ENCODE measurements around the gene CLCN5. TPM values are rescaled to one million over a fixed set of nuclear protein-coding genes. Genes with fewer than 3 reads are reported as not detected.

The CLCN5 gene
- total and polyA plus RNA-seq, 2 experiments from 2014 or later: 3.7 to 13.6 TPM

DNA sequence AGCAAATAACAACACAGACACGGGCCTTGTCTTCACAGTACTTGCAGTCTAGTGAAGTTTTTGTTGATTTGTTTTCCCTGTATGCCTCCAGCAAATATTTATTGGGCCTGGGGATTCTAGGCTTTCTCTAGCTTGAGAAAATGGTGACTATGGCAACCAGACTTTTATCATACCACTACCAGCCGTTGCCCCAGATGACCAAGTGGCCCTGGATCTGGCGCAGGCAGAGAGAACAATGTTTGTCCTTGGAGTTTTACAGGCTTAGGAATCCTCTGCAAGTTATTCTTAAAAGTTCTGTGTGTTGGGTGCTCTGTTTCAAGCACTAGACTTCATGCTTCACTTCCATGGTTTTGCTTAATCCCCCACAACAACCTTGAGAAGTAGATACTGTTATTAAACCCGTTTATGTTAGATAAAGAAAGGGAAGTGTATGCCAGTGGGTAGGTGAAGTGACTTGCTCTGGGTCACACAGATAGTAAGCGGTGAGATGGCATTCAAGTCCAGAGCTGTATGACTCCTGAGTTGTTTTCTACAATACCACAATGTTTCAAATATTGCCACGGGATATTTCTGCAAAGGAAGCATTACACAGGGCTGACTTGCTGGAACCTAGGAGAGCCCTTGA is 183.8 kb downstream of the CLCN5 start:
- H3K9me3 Mint-ChIP-seq: no peaks in the 10 kb centered on the region; the same call in 2 of the 3 replicates
- no peak overlapping the region for H3K27ac Mint-ChIP-seq
- H3K4me3 Mint-ChIP-seq: no peak overlapping the region

More for the DNA sequence above, 183.8 kb downstream of the CLCN5 start:
- Histone ChIP-seq H2AFZ (no peak overlapping the region), H3K27ac (ENCODE audit: low read depth) (no peak overlapping the region), H3K27me3 (ENCODE audit: insufficient read depth) (no peaks in the 10 kb centered on the region), H4K20me1 (replicated peaks; ENCODE audit: insufficient read depth) (no peaks in the 10 kb centered on the region), H3K36me3 (ENCODE audit: insufficient read depth) (no peaks in the 10 kb centered on the region), H3K4me1 (ENCODE audit: insufficient read depth) (peaks cover 35% of the 10 kb centered on the region), H3K79me2 (replicated peaks; ENCODE audit: insufficient read depth) (no peaks in the 10 kb centered on the region), H3K4me3 (no peak overlapping the region), H3K9me2 (ENCODE audit: insufficient read depth) (0 out of 2 replicates have a peak, but pooled peaks cover 3% of the 10 kb centered on the region), H3F3A (replicated peaks; ENCODE audit: low read depth) (no peaks in the 10 kb centered on the region), H3K4me2 (no peak overlapping the region)
- ATAC-seq (no peak), DNase-seq (ENCODE audit: low spot score) (no peak)
- Mint-ChIP-seq H3K27me3 (ENCODE audit: insufficient read depth, low read depth, poor library complexity) (peaks cover 1% of the 10 kb centered on the region), H3K4me1 (peaks cover 24% of the 10 kb centered on the region), H3K36me3 (ENCODE audit: low read depth) (no peaks in the 10 kb centered on the region)
- no peak for TF ChIP-seq CREB1 (CRISPR knock-in tag; IDR thresholded peaks at IDR 0.05; ENCODE audit: low read depth)
- TF ChIP-seq, protein P1, sequence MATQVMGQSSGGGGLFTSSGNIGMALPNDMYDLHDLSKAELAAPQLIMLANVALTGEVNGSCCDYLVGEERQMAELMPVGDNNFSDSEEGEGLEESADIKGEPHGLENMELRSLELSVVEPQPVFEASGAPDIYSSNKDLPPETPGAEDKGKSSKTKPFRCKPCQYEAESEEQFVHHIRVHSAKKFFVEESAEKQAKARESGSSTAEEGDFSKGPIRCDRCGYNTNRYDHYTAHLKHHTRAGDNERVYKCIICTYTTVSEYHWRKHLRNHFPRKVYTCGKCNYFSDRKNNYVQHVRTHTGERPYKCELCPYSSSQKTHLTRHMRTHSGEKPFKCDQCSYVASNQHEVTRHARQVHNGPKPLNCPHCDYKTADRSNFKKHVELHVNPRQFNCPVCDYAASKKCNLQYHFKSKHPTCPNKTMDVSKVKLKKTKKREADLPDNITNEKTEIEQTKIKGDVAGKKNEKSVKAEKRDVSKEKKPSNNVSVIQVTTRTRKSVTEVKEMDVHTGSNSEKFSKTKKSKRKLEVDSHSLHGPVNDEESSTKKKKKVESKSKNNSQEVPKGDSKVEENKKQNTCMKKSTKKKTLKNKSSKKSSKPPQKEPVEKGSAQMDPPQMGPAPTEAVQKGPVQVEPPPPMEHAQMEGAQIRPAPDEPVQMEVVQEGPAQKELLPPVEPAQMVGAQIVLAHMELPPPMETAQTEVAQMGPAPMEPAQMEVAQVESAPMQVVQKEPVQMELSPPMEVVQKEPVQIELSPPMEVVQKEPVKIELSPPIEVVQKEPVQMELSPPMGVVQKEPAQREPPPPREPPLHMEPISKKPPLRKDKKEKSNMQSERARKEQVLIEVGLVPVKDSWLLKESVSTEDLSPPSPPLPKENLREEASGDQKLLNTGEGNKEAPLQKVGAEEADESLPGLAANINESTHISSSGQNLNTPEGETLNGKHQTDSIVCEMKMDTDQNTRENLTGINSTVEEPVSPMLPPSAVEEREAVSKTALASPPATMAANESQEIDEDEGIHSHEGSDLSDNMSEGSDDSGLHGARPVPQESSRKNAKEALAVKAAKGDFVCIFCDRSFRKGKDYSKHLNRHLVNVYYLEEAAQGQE (IDR thresholded peaks at IDR 0.05; ENCODE audit: unreplicated experiment): no peak
- TF ChIP-seq EZH2phosphoT487 (IDR thresholded peaks at IDR 0.05; ENCODE audit: unreplicated experiment): no peak
- TF ChIP-seq STAT1 (IDR thresholded peaks at IDR 0.05; ENCODE audit: unreplicated experiment): no peak
- no peak for TF ChIP-seq JUNB (IDR thresholded peaks at IDR 0.05; ENCODE audit: unreplicated experiment)
- no peak for TF ChIP-seq EZH2 (IDR thresholded peaks at IDR 0.05; ENCODE audit: low read depth, unreplicated experiment)
- TF ChIP-seq, protein P2, sequence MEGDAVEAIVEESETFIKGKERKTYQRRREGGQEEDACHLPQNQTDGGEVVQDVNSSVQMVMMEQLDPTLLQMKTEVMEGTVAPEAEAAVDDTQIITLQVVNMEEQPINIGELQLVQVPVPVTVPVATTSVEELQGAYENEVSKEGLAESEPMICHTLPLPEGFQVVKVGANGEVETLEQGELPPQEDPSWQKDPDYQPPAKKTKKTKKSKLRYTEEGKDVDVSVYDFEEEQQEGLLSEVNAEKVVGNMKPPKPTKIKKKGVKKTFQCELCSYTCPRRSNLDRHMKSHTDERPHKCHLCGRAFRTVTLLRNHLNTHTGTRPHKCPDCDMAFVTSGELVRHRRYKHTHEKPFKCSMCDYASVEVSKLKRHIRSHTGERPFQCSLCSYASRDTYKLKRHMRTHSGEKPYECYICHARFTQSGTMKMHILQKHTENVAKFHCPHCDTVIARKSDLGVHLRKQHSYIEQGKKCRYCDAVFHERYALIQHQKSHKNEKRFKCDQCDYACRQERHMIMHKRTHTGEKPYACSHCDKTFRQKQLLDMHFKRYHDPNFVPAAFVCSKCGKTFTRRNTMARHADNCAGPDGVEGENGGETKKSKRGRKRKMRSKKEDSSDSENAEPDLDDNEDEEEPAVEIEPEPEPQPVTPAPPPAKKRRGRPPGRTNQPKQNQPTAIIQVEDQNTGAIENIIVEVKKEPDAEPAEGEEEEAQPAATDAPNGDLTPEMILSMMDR (conservative IDR thresholded peaks at IDR 0.05; ENCODE audit: low read depth in 2 of 2): no peak
- no peak for TF ChIP-seq ZNF331 (CRISPR knock-in tag; IDR thresholded peaks at IDR 0.05; ENCODE audit: low read depth)
- TF ChIP-seq POLR2AphosphoS5 (IDR thresholded peaks at IDR 0.05; ENCODE audit: low read depth): no peak
- TF ChIP-seq, protein P3, sequence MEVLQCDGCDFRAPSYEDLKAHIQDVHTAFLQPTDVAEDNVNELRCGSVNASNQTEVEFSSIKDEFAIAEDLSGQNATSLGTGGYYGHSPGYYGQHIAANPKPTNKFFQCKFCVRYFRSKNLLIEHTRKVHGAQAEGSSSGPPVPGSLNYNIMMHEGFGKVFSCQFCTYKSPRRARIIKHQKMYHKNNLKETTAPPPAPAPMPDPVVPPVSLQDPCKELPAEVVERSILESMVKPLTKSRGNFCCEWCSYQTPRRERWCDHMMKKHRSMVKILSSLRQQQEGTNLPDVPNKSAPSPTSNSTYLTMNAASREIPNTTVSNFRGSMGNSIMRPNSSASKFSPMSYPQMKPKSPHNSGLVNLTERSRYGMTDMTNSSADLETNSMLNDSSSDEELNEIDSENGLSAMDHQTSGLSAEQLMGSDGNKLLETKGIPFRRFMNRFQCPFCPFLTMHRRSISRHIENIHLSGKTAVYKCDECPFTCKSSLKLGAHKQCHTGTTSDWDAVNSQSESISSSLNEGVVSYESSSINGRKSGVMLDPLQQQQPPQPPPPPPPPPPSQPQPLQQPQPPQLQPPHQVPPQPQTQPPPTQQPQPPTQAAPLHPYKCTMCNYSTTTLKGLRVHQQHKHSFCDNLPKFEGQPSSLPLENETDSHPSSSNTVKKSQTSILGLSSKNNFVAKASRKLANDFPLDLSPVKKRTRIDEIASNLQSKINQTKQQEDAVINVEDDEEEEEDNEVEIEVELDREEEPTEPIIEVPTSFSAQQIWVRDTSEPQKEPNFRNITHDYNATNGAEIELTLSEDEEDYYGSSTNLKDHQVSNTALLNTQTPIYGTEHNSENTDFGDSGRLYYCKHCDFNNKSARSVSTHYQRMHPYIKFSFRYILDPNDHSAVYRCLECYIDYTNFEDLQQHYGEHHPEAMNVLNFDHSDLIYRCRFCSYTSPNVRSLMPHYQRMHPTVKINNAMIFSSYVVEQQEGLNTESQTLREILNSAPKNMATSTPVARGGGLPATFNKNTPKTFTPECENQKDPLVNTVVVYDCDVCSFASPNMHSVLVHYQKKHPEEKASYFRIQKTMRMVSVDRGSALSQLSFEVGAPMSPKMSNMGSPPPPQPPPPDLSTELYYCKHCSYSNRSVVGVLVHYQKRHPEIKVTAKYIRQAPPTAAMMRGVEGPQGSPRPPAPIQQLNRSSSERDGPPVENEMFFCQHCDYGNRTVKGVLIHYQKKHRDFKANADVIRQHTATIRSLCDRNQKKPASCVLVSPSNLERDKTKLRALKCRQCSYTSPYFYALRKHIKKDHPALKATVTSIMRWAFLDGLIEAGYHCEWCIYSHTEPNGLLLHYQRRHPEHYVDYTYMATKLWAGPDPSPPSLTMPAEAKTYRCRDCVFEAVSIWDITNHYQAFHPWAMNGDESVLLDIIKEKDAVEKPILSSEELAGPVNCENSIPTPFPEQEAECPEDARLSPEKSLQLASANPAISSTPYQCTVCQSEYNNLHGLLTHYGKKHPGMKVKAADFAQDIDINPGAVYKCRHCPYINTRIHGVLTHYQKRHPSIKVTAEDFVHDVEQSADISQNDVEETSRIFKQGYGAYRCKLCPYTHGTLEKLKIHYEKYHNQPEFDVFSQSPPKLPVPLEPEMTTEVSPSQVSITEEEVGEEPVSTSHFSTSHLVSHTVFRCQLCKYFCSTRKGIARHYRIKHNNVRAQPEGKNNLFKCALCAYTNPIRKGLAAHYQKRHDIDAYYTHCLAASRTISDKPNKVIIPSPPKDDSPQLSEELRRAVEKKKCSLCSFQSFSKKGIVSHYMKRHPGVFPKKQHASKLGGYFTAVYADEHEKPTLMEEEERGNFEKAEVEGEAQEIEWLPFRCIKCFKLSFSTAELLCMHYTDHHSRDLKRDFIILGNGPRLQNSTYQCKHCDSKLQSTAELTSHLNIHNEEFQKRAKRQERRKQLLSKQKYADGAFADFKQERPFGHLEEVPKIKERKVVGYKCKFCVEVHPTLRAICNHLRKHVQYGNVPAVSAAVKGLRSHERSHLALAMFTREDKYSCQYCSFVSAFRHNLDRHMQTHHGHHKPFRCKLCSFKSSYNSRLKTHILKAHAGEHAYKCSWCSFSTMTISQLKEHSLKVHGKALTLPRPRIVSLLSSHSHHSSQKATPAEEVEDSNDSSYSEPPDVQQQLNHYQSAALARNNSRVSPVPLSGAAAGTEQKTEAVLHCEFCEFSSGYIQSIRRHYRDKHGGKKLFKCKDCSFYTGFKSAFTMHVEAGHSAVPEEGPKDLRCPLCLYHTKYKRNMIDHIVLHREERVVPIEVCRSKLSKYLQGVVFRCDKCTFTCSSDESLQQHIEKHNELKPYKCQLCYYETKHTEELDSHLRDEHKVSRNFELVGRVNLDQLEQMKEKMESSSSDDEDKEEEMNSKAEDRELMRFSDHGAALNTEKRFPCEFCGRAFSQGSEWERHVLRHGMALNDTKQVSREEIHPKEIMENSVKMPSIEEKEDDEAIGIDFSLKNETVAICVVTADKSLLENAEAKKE (CRISPR knock-in tag; IDR thresholded peaks at IDR 0.05): no peak
